Measurements from ENCODE around the gene S1PR4.
"Not testable (repeated sequence)": the region's sequence is repeated elsewhere in the genome, so short reads cannot be mapped to it uniquely, and the experiment has no call there.

Gene S1PR4

DNA sequence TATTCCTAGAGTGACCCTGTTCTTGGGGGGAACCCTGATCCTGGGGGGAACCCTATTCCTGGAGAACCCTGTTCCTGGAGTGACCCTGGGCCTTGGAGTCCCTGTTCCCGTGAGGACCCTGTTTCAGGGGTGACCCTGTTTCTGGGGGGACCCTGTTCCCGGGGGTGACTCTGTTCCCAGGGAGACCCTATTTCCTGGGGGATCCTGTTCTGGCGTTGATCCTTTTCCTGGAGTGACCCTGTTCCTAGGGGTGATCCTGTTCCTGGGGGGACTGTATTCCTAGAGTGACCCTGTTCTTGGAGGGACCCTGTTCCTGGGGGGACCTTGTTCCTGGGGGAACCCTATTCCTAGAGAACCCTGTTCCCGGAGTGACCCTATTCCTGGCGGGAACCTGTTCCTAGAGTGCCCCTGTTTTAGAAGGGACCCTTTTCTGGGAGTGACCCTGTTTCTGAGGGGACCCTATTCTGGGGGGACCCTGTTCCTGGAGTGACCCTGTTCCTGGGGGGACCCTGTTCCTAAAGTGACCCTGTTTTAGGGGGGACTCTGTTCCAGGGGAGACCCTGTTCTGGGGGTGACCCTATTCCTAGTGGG lies 27.7 kb upstream of the S1PR4 start:
- peak overlapping the region; percentile 43 for H3K27ac ChIP-seq
- ChIA-PET CTCF (no interaction called here), POLR2A (ENCODE audit: low non-redundant PET) (no interaction called here)
- DNase-seq (ENCODE audit: low spot score) = no peak
- TF ChIP-seq, protein P1, sequence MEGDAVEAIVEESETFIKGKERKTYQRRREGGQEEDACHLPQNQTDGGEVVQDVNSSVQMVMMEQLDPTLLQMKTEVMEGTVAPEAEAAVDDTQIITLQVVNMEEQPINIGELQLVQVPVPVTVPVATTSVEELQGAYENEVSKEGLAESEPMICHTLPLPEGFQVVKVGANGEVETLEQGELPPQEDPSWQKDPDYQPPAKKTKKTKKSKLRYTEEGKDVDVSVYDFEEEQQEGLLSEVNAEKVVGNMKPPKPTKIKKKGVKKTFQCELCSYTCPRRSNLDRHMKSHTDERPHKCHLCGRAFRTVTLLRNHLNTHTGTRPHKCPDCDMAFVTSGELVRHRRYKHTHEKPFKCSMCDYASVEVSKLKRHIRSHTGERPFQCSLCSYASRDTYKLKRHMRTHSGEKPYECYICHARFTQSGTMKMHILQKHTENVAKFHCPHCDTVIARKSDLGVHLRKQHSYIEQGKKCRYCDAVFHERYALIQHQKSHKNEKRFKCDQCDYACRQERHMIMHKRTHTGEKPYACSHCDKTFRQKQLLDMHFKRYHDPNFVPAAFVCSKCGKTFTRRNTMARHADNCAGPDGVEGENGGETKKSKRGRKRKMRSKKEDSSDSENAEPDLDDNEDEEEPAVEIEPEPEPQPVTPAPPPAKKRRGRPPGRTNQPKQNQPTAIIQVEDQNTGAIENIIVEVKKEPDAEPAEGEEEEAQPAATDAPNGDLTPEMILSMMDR (conservative IDR thresholded peaks at IDR 0.05; ENCODE audit: low read depth) = no peak

DNA sequence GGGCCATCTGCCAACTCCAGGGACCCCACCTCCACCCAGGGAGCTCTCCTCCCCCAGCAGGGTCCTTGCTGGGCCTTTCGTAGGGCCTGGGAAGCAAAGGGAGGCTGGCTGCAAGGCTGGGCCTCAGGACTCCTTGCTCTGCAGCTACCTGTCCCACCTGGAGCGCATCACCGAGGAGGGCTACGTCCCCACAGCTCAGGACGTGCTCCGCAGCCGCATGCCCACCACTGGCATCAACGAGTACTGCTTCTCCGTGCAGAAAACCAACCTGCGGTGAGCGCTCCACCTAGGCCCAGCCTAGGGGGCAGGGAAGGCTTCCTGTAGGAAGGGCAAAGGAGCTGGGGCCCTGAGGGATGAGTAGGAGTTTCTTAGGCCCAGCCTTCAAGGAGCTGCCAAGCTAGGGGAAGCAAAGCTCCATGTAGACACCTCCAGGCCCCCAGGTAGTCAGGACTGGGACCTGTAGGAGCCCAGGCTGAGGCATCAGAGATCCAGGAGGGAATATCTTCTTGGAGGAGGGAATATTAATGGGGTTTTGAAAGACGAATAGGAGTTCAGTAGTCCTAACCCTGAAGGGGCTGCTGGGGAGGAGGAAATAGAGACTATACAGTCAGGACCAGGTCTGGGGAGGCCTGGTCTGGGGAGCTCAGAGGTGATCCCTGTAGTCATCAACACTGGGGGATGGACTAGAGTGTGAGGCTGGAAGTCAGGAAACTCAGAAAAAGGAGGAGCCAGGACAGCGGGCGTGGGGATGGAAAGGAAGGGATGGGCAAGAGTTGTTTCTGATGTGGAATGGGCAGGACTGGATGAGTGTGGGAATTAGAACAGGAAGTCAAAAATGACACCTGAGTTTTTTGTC lies 26.8 kb upstream of the S1PR4 start:
- POLR2A ChIA-PET (ENCODE audit: low non-redundant PET) = no interaction called here
- TF ChIP-seq, protein P1 (conservative IDR thresholded peaks at IDR 0.05; ENCODE audit: low read depth) = no peak
- CTCF ChIA-PET = interaction anchor here (0.7 kb wide), 1 partner anchor 43 kb away, joined by 4 read pairs; no protein-coding TSS in a partner anchor
- H3K27ac ChIP-seq = peak overlapping the region; percentile 43
- no peak for DNase-seq (ENCODE audit: low spot score)

DNA sequence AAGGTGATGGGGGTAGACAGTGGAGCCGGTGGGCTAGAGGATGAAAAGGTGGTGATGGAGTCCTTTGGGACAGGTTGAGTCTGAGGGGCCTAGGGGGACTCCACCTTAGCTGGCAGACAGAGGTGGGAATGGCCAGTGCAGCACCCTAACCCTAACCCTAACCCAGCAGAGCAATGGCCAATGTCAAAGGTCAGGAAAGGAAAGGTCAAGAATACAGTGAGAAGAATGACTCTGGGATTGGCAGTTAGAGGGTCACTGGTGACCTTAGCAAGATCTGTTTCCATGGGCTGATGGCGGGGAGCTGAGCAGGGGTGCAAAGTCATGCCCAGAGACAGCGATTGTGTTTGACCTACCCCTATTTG lies 26.2 kb upstream of the S1PR4 start:
- CTCF ChIA-PET = interaction anchor here (0.7 kb wide), 1 partner anchor 10 kb away, joined by 3 read pairs; no protein-coding TSS in a partner anchor
- POLR2A ChIA-PET (ENCODE audit: low non-redundant PET) = interaction anchor here (0.9 kb wide), 1 partner anchor 9 kb away, joined by 4 read pairs; no protein-coding TSS in a partner anchor
- peak overlapping the region; percentile 43 for H3K27ac ChIP-seq
- DNase-seq (ENCODE audit: low spot score) = no peak
- TF ChIP-seq, protein P1 (conservative IDR thresholded peaks at IDR 0.05; ENCODE audit: low read depth) = no peak

DNA sequence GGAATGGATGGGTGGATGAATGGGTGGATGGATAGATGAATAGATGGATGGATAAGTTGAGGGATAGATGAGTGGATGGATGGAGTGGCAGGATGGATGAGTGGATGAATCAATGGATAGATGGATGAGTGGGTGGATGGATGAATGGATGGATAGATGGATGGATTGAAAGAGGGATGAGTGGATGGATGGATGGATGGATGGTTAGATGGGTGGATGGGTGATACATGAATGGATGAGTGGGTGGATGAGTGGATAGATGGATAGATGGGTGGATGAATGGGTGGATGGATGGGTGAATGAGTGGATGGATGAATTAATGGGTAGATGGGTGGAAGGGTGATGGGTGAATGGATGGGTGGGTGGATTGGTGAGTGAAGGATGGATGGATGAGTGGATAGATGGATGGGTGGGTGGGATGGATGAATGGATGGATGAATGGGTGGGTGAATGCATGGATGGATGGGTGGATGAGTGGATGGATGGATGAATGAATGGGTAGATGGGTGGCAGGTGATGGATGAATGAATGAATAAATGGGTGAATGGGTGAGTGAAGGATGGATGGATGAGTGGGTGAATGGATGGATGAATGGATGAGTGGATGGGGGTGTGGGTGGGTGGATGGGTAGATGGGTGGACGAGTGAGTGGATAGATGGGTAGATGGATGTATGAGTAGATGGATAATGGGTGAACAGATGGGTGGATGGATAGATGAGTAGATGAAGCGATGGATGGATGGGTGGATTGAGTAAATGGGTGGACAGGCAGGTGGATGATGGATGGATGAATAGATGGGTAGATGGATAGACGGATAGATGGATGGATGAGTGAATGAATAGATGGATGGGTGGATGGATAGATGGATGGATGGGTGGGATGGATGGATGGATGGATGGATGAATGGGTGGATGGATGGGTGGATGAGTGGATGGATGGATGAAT lies 25.0 kb upstream of the S1PR4 start:
- no peak for DNase-seq (ENCODE audit: low spot score)
- ChIA-PET CTCF (no interaction called here), POLR2A (ENCODE audit: low non-redundant PET) (interaction anchor here (0.9 kb wide), 1 partner anchor 10 kb away, joined by 4 read pairs; no protein-coding TSS in a partner anchor)
- no peak overlapping the region; the same call in 1 of the 2 replicates for H3K27ac ChIP-seq
- TF ChIP-seq, protein P1 (conservative IDR thresholded peaks at IDR 0.05; ENCODE audit: low read depth) = no peak

DNA sequence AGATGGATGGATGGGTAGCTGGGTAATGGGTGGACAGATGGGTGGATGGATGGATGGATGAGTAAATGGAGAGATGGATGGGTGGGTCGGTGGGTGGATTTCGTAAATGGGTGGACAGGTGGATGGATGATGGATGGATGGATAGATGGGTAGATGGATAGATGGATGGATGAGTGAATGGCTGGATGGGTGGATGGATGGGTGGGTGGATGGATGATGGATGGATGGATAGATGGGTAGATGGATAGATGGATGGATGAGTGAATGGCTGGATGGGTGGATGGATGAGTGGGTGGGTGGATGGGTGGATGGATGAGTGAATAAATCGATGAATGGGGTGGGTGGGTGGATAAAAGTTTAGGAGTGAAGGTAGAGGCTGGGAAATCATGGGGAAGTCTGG lies 24.1 kb upstream of the S1PR4 start:
- CTCF ChIA-PET; POLR2A ChIA-PET (ENCODE audit: low non-redundant PET); DNase-seq (ENCODE audit: low spot score): not testable (repeated sequence)
- peak overlapping the region; percentile 96 for H3K27ac ChIP-seq

DNA sequence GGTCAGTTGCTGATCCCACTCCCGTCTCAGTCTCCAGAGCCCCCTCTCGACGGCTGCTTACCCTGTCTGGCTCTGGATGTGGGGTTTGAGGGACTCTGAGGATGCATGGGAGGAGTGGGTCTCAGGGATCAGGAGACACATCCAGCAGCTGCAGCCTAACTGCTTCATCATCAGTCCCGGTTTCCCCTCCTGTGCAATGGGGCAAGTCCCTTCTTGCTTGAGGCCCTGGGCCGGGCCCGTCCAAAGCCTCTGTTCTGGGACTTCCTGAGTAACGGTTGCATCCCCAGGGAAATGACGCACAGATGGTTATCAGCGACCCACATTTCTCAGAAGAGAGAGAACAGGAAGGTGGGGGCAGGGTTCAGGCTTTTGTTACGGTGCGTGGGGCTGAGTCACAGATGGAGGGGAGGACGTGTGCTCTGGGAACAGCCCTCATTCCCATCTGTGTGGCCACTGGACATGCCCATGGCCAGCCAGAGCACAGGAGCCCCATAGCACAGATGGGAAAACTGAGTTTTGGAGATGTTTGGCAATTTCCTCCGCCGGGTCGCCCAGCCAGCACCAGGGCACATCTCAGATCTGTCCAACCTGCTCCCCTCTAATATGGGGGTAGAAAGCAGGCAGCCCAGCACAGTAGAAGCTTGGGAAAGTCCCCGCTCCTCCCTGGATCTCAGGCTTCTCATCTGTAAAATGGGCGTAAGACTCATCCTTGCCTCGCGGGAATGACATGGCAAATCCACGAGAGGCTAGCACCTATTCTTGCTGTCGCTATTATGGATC lies 23.4 kb upstream of the S1PR4 start:
- POLR2A ChIA-PET (ENCODE audit: low non-redundant PET) = no interaction called here
- peak overlapping the region; percentile 96 for H3K27ac ChIP-seq
- TF ChIP-seq, protein P1 (conservative IDR thresholded peaks at IDR 0.05; ENCODE audit: low read depth) = no peak
- DNase-seq (ENCODE audit: low spot score) = peak; percentile 98
- CTCF ChIA-PET = no interaction called here
